Body of pancreas (tissue), 4 donors: ENCODE results near the gene CELSR3. TPM values are rescaled to one million over a fixed set of nuclear protein-coding genes. Genes with fewer than 3 reads are reported as not detected.

Source experiments
- ATAC-seq: fragments of 150-250 bp; one replicate; pipeline ENCODE4 v1.9.1; 2016
- DNase-seq, 4 donors: peaks; one replicate each; pipeline ENCODE4 v3.0.0-alpha.2; 2019
- H3K27ac ChIP-seq, 4 donors: fragments of 200-600 bp; sonication (generic); 1 replicate in 3 of 4; 2 replicates in 1 of 4; pipeline versions ENCODE4 v1.5.1 to v1.6.1; 2016 to 2019; ENCODE audit warnings: mild to moderate bottlenecking in 1 of 4, mixed read lengths in 1 of 4, moderate library complexity in 1 of 4
- H3K27me3 ChIP-seq, 2 donors: fragments of 200-600 bp; sonication (generic); one replicate each; pipeline ENCODE4 v1.6.0; 2016; ENCODE audit warnings: mild to moderate bottlenecking in 1 of 2
- H3K36me3 ChIP-seq, 2 donors: fragments of 200-600 bp; sonication (generic); replicated peaks in 1 of 2; 2 replicates each; pipeline ENCODE4 v1.5.1; 2016; ENCODE audit warnings: low read depth in 2 of 2; ENCODE audit not compliant: insufficient read depth in 1 of 2
- H3K4me1 ChIP-seq: fragments of 200-600 bp; sonication (generic); one replicate; pipeline ENCODE4 v1.6.0; 2016
- H3K4me3 ChIP-seq, 2 donors: fragments of 200-600 bp; sonication (generic); 1 replicate in 1 of 2; 2 replicates in 1 of 2; pipeline ENCODE4 v1.5.1; 2016 to 2019
- H3K9me3 ChIP-seq, 3 donors: fragments of 200-600 bp; sonication (generic); 1 replicate in 2 of 3; 2 replicates in 1 of 3; pipeline ENCODE4 v1.5.1; 2016
- CTCF ChIP-seq, 7 experiments: fragments of 450-650 bp in 4 of 7; fragments of 200-600 bp in 3 of 7; sonication (generic) in 3 of 7; IDR thresholded peaks; one replicate each; pipeline ENCODE4 v1.5.1; 2016 to 2019; ENCODE audit warnings: antibody characterized with exemption in 7 of 7
- POLR2A ChIP-seq, 3 donors: fragments of 450-650 bp; IDR thresholded peaks; one replicate each; pipeline ENCODE4 v1.6.1; 2016; ENCODE audit warnings: antibody characterized with exemption in 3 of 3, mild to moderate bottlenecking in 2 of 3
- WGBS, 2 donors: methylation state at CpG; one replicate each; pipeline ENCODE4 v1.1.5; 2017; 5-methylcytosine and 5-hydroxymethylcytosine counted together
- intact Hi-C: fragments of 100-400 bp; cut with DNase I; formaldehyde crosslinking; loops from one replicate; pipeline ENCODE4 v1.15.1; 2023
- total RNA-seq, 2 donors: library from RNA; depleted of rRNA; stranded (reverse); fragments of >200 nt; gene quantifications; one replicate each; pipeline ENCODE4 v1.1.0, GENCODE V29; 2016

Gene CELSR3
- total RNA-seq, 2 donors from 2014 or later = 0.66 to 2.6 TPM

GRCh38 chr3:48656061-48656840 is 6.4 kb downstream of the CELSR3 start:
- H3K9me3 ChIP-seq = no peaks in the 10 kb centered on the region
- H3K36me3 ChIP-seq = no peaks in the 10 kb centered on the region
- H3K4me3 ChIP-seq = peak overlapping the region; percentile 32 to 44
- peaks cover 10% of the 10 kb centered on the region for H3K4me1 ChIP-seq
- ATAC-seq (peak; percentile 90), DNase-seq (peak; percentile 83 to 93 (median 88))
- TF ChIP-seq CTCF (IDR thresholded peaks at IDR 0.05) = peak; percentile 42 to 89 (median 68)
- peak in 2 of 3 donors; percentile 25 to 27 for TF ChIP-seq POLR2A (IDR thresholded peaks at IDR 0.05)
- no peaks in the 10 kb centered on the region for H3K27me3 ChIP-seq
- peak overlapping the region; percentile 27 to 87 (median 77) for H3K27ac ChIP-seq
- 3 to 23% methylated on average over 10 to 91 of the region's 94 CpGs for WGBS, 2 donors
- intact Hi-C loops = no loop called here

GRCh38 chr3:48655606-48656005 is 7.1 kb downstream of the CELSR3 start:
- TF ChIP-seq POLR2A (IDR thresholded peaks at IDR 0.05) = no peak
- no peak for TF ChIP-seq CTCF (IDR thresholded peaks at IDR 0.05)
- 5 to 15% methylated on average over 20 to 30 of the region's 30 CpGs for WGBS, 2 donors
- peak overlapping the region in 1 of 2 donors; percentile 32 for H3K4me3 ChIP-seq
- H3K9me3 ChIP-seq = no peaks in the 10 kb centered on the region
- intact Hi-C loops = no loop called here
- peak overlapping the region in 3 of 4 donors; percentile 76 to 87 (median 78) for H3K27ac ChIP-seq
- ATAC-seq (peak; percentile 2), DNase-seq (peak in 1 of 4 donors; percentile 21)
- H3K4me1 ChIP-seq = peaks cover 6% of the 10 kb centered on the region
- no peaks in the 10 kb centered on the region for H3K36me3 ChIP-seq
- H3K27me3 ChIP-seq = no peaks in the 10 kb centered on the region

- ATAC-seq (no peak), DNase-seq (no peak)
- Histone ChIP-seq H3K4me3 (no peak overlapping the region), H3K4me1 (peaks cover 6% of the 10 kb centered on the region), H3K27ac (no peak overlapping the region), H3K9me3 (no peaks in the 10 kb centered on the region), H3K27me3 (no peaks in the 10 kb centered on the region), H3K36me3 (no peaks in the 10 kb centered on the region)
- intact Hi-C loops = no loop called here
- TF ChIP-seq CTCF (IDR thresholded peaks at IDR 0.05) = no peak
- no peak for TF ChIP-seq POLR2A (IDR thresholded peaks at IDR 0.05)
- WGBS, 2 donors = 85 to 96% methylated on average over 7 to 12 of the region's 12 CpGs
These were observed 7.6 kb downstream of the CELSR3 start for GRCh38 chr3:48655063-48655462.

GRCh38 chr3:48652923-48653715 is 9.6 kb downstream of the CELSR3 start:
- H3K36me3 ChIP-seq = no peaks in the 10 kb centered on the region
- 86 to 90% methylated on average over 10 to 15 of the region's 15 CpGs for WGBS, 2 donors
- no peak for DNase-seq
- H3K4me1 ChIP-seq = peaks cover 6% of the 10 kb centered on the region
- no peak overlapping the region for H3K4me3 ChIP-seq
- H3K27me3 ChIP-seq = no peaks in the 10 kb centered on the region
- H3K27ac ChIP-seq = no peak overlapping the region
- intact Hi-C loops = no loop called here
- no peaks in the 10 kb centered on the region for H3K9me3 ChIP-seq
- no peak for TF ChIP-seq POLR2A (IDR thresholded peaks at IDR 0.05)
- no peak for TF ChIP-seq CTCF (IDR thresholded peaks at IDR 0.05)
- no peak for ATAC-seq
